ENCODE measurements around the gene CDC42EP2.

DNA sequence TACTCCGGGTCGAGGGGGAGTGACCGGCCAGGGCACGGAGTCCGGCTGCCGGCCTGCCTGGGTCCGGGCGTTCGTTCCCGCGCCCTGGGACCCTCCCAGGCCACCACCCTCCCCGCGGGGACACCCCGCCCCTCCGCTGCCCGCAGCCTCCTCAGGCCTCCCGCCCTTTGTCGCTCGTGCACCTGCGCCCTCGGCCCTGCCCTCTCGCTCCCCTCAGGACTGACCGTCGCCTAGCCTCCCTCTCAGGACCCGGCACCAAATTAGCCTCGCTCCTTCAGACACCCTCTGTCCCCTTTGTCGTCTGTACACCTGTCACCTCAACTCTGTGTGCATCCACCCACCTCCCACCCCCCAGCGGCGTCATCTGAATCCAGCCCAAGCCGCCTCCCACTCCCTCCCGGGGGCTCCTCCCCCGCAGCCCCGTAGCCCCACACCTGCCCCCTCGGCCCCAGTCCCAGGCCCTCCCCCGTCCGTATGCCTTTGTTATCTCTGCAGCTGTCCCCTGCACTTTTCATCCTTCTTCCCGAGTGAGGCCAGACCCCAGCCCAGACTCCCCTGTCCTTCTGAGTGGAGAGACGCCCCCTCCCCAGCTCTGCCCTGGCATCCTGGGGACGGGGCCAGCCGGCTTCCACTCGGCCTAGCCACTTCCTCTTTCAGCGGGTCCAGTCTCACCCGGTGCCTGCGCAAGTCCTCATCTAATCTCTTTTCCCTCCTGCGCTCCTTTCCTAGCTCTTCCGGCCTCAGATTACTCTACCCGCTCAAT lies 40.5 kb downstream of the CDC42EP2 start:
- TF ChIP-seq EZH2 (IDR thresholded peaks at IDR 0.05; ENCODE audit: insufficient read depth, poor library complexity, severe bottlenecking) (no peak), EZH2phosphoT487 (IDR thresholded peaks at IDR 0.05; ENCODE audit: insufficient read depth, low read depth) (no peak)
